ENCODE measurements around the gene GSDMA.
A peak's percentile ranks its signal among the peaks of the same experiment; 100 is the strongest.

Gene GSDMA

GRCh38 chr17:40019140-40019991, 56.6 kb downstream of the GSDMA start:
- TF ChIP-seq CTCF (conservative IDR thresholded peaks at IDR 0.05; ENCODE audit: low read depth) = no peak
- POLR2A ChIA-PET (ENCODE audit: low non-redundant PET) = interaction anchor here (0.7 kb wide), 1 partner anchor 95 kb away, joined by 3 read pairs; no protein-coding TSS in a partner anchor
- peak; percentile 75 for DNase-seq (ENCODE audit: low spot score)
- CTCF ChIA-PET = interaction anchor here (0.6 kb wide), 2 partner anchors 56 to 99 kb away, joined by 6 to 7 read pairs; no protein-coding TSS in a partner anchor
- peak overlapping the region; percentile 99 for H3K27ac ChIP-seq

- peak overlapping the region; percentile 99 for H3K27ac ChIP-seq
- ChIA-PET CTCF (no interaction called here), POLR2A (ENCODE audit: low non-redundant PET) (no interaction called here)
- DNase-seq (ENCODE audit: low spot score) = no peak
- no peak for TF ChIP-seq CTCF (conservative IDR thresholded peaks at IDR 0.05; ENCODE audit: low read depth)
Measured at GRCh38 chr17:40020146-40020545, 57.3 kb downstream of the GSDMA start.

DNA sequence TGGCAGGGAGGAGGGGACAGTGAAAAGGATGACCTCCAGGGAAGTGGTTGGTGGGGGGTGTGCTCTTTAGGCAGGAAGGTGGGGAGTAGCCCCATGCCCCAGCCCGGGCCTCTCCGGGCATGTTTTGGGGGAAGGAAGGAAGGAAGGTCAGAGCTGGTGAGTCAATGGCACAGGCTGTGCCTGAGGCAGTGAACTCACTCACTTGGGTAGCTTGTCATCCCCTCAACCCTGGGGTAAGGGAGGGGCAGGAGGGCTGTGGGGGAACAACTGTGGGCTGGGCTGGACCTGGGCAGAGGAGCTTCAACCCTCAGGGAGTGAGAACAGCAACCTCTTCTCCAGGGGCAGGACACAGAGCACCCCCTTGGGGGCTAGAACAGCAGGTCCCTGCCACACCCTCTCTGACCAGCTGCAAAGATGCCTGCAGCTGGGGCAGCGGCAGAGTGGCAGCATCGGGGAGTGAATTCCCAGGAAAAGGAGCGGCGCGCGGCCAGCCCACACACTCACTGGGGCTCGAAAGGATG, 58.7 kb downstream of the GSDMA start:
- DNase-seq (ENCODE audit: low spot score) = peak; percentile 97
- ChIA-PET POLR2A (ENCODE audit: low non-redundant PET) (interaction anchor here (0.5 kb wide), 1 partner anchor 79 kb away, joined by 3 read pairs; the partner anchor contains the start of gene NR1D1), CTCF (interaction anchor here (0.7 to 1.3 kb wide), 5 partner anchors 8 to 162 kb away, joined by 3 to 7 read pairs (median 3); no protein-coding TSS in a partner anchor)
- no peak for TF ChIP-seq CTCF (conservative IDR thresholded peaks at IDR 0.05; ENCODE audit: low read depth)
- peak overlapping the region; percentile 99 for H3K27ac ChIP-seq

GRCh38 chr17:40022497-40022896, 59.7 kb downstream of the GSDMA start:
- no peak for TF ChIP-seq CTCF (conservative IDR thresholded peaks at IDR 0.05; ENCODE audit: low read depth)
- POLR2A ChIA-PET (ENCODE audit: low non-redundant PET) = interaction anchor here (0.5 to 0.6 kb wide), 2 partner anchors 53 to 482 kb away, joined by 4 to 6 read pairs; no protein-coding TSS in a partner anchor
- CTCF ChIA-PET = interaction anchor here (0.7 to 1.0 kb wide), 4 partner anchors 9 to 401 kb away, joined by 3 to 5 read pairs (median 3); no protein-coding TSS in a partner anchor
- DNase-seq (ENCODE audit: low spot score) = no peak
- H3K27ac ChIP-seq = peak overlapping the region; percentile 99

DNA sequence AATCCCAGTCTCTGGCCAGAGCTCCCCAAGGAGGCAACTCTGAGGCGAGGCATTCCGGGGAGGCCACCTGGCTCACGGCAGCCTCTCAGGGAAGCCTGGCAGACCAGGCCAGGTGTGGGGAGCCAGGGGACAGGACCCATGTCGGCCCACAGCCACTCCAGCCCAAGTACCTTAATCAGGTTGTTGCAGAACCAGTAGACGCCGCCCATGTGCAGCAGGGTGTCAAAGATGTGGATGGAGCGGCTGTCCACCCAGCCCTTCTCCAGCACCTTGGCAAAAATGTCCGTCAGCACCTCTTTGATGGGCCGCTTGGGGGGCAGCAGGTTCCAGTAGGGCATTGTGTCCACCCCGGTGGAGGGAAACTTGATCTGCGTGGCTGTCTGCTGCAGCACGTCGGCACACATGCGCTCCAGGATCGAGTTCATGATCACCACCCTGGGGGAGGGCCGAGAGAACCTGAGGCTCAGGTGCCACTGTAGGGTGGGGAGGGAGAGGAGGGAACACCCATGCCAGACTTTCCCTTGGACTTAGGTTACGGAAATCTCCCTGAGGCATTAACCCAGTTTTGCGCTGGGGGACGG, 60.2 kb downstream of the GSDMA start:
- peak; percentile 68 for DNase-seq (ENCODE audit: low spot score)
- no peak for TF ChIP-seq CTCF (conservative IDR thresholded peaks at IDR 0.05; ENCODE audit: low read depth)
- peak overlapping the region; percentile 99 for H3K27ac ChIP-seq
- POLR2A ChIA-PET (ENCODE audit: low non-redundant PET) = interaction anchor here (0.5 kb wide), 1 partner anchor 482 kb away, joined by 6 read pairs; no protein-coding TSS in a partner anchor
- CTCF ChIA-PET = interaction anchor here (0.7 to 1.0 kb wide), 3 partner anchors 63 to 401 kb away, joined by 3 to 5 read pairs (median 3); no protein-coding TSS in a partner anchor
